GM12865 (cell line): ENCODE results near the gene THSD4.

Experiments used
- DNase-seq: peaks from one replicate; pipeline ENCODE4 v3.0.0; 2010; ENCODE audit warnings: low read depth
- H3K4me3 ChIP-seq: 2 replicates; pipeline ENCODE4 v1.5.1; 2011; ENCODE audit warnings: mild to moderate bottlenecking, low read depth, low read length, control low read depth
- CTCF ChIP-seq: IDR thresholded peaks from 2 replicates; pipeline ENCODE4 v1.5.1; 2011; ENCODE audit warnings: low read length, control low read depth, low read depth, inconsistent platforms; ENCODE audit not compliant: insufficient read depth; ENCODE audit errors: missing control alignments

THSD4 gene

GRCh38 chr15:71128939-71129562 is 13.8 kb downstream of the THSD4 start:
- no peak for TF ChIP-seq CTCF
- no peak for DNase-seq
- no peak overlapping the region for H3K4me3 ChIP-seq

GRCh38 chr15:71129669-71130068 is 14.4 kb downstream of the THSD4 start:
- H3K4me3 ChIP-seq, result no peak overlapping the region
- no peak for TF ChIP-seq CTCF
- no peak for DNase-seq

- TF ChIP-seq CTCF, result no peak
- H3K4me3 ChIP-seq, result no peak overlapping the region
- DNase-seq, result no peak
Measured at GRCh38 chr15:71131601-71132362, 16.5 kb downstream of the THSD4 start.

- H3K4me3 ChIP-seq, result no peak overlapping the region
- TF ChIP-seq CTCF, result no peak
- DNase-seq, result no peak
Measured at GRCh38 chr15:71133747-71134472, 18.6 kb downstream of the THSD4 start.

DNA sequence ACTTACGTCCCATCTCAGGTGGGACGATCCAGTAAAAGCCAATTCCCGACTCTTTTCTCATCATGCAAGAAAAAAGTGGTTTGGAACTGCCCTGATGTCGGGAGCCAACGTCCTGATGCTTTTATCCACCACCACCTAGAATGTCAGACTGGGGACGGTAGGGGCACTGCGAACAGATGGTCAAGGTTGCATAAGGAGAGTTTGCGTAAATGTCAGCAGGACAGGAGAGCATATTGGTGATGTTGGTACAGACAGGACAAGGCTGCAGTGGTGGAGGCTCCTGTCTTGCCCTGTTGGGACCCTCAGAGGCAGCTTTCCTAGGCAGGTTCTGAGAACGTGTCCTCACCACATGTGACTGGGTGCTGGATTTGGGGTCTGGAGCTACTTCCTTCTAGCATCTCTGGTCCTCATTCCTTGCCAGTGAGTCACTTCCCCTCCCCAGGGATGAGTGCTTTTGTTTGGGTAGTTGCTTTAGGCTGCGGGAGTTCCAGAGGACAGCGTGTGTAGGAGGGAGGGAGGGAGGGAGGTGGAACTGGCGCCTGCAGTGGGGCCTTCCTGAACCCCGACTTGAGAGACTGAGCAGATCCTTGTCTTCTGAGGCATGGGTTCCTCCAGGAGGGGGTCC is 21.0 kb downstream of the THSD4 start:
- no peak for TF ChIP-seq CTCF
- no peak for DNase-seq
- H3K4me3 ChIP-seq, result no peak overlapping the region

DNA sequence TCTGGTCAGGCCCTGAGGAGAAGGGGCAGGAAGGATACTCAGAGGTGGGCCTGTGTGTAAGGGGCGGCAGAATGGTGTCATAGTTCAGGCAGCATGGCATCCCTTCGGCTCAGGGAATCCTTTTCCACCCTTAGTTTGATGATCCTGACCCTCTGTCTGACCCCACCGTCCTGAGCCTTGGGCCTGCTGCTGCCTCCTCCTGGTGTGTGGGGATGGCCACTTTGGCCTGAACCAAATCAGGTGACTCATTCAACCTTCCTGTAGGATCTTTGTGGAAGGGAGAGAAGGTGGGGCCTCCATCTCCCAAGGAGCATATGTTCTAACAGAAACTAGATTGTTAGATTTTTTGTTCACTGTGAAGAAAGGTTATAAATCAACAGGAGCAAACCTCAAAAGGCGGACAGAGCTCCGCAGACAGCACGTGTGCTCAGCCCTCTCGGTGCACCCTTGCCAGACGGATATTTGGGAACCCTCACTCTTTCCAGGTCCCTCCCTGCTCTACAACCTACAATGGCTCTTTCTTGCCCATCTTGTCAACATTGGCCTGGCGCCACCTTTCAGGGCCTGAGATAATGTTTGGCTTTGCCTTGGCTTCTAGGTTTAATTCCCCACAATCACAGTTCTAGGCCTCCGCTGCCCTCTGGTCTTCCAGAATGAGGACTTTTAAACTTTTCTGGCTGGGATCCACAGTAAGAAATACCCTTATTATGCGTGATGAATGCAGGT is 21.7 kb downstream of the THSD4 start:
- no peak overlapping the region for H3K4me3 ChIP-seq
- no peak for TF ChIP-seq CTCF
- DNase-seq, result no peak
